Kidney (tissue), 14 donors: ENCODE measurements around the gene BABAM2. TPM values are rescaled to one million over a fixed set of nuclear protein-coding genes. Genes with fewer than 3 reads are reported as not detected.

Experiments used
- DNase-seq, 5 donors: peaks; one replicate each; pipeline ENCODE4 v3.0.0-alpha.2; 2013 to 2020
- FAIRE-seq: peaks from 2 replicates; lab custom pipeline; 2012; peaks lifted over from hg19 to GRCh38; lab: Jason Lieb, UNC
- H3K27ac ChIP-seq, 2 donors: one replicate each; pipeline ENCODE4 v1.7.0; 2013; ENCODE audit warnings: low read depth in 2 of 2, low read length in 2 of 2, inconsistent platforms in 1 of 2
- H3K27me3 ChIP-seq: one replicate; pipeline ENCODE4 v1.7.1; 2013; ENCODE audit warnings: low read length, inconsistent platforms; ENCODE audit not compliant: control insufficient read depth, insufficient read depth
- H3K36me3 ChIP-seq, 3 donors: one replicate each; pipeline versions ENCODE4 v1.7.0 to v1.7.1; 2013; ENCODE audit warnings: low read length in 3 of 3, control low read depth in 1 of 3, inconsistent platforms in 1 of 3; ENCODE audit not compliant: insufficient read depth in 3 of 3, control insufficient read depth in 2 of 3
- H3K4me1 ChIP-seq, 3 donors: one replicate each; pipeline versions ENCODE4 v1.7.0 to v1.7.1; 2013; ENCODE audit warnings: low read length in 3 of 3, inconsistent platforms in 1 of 3, low read depth in 1 of 3; ENCODE audit not compliant: control insufficient read depth in 2 of 3, insufficient read depth in 2 of 3
- H3K4me3 ChIP-seq, 3 donors: one replicate each; pipeline versions ENCODE4 v1.7.0 to v1.8.1; 2013; ENCODE audit warnings: low read length in 3 of 3, control low read depth in 1 of 3, inconsistent platforms in 1 of 3
- H3K9ac ChIP-seq, 3 donors: one replicate each; pipeline versions ENCODE4 v1.7.0 to v1.7.1; 2013; ENCODE audit warnings: low read length in 3 of 3, control low read depth in 1 of 3, inconsistent platforms in 1 of 3
- H3K9me3 ChIP-seq, 3 donors: one replicate each; pipeline versions ENCODE4 v1.7.0 to v1.7.1; 2013; ENCODE audit warnings: low read length in 3 of 3, control low read depth in 1 of 3, inconsistent platforms in 1 of 3; ENCODE audit not compliant: control insufficient read depth in 2 of 3, insufficient read depth in 1 of 3
- CTCF ChIP-seq: IDR thresholded peaks from 3 replicates; pipeline ENCODE4 v1.5.1; 2012; ENCODE audit warnings: mild to moderate bottlenecking, moderate library complexity, borderline replicate concordance; ENCODE audit not compliant: insufficient read depth; ENCODE audit errors: extremely low read depth
- intact Hi-C: fragments of 100-400 bp; cut with DNase I; formaldehyde crosslinking; loops from one replicate; pipeline ENCODE4 v1.11.1; 2022
- polyA plus RNA-seq: library from polyadenylated mRNA; stranded (reverse); fragments of 350-450 nt; fragmentation: Illumina TruSeq; extraction: RNeasy Lipid Tissue Mini Kit (QIAGEN cat#74804); gene quantifications from one replicate; pipeline ENCODE4 v1.2.3, GENCODE V29; 2014; ENCODE audit warnings: low read depth, low replicate concordance; ENCODE audit not compliant: insufficient read depth
- total RNA-seq: library from RNA; stranded (reverse); fragmentation: NEBNext Ultra II Directional; extraction: Animal tissue kit (Norgen Biotek cat#: 25700); gene quantifications from one replicate; pipeline ENCODE4 v1.2.1, GENCODE V29; 2021
- donor health status: control.
- donor health status: control.
- donor health status: control.
- donor health status: control.
- donor health status: control.
- donor health status: DM: yes; HTN: yes; CAD: no.
- donor health status: Normal renal cell carcinoma (clear cell type).

Gene BABAM2
- total and polyA plus RNA-seq, 2 donors from 2014 or later, result 68.4 to 74.1 TPM

GRCh38 chr2:28199995-28200679 lies 309.6 kb downstream of the BABAM2 start:
- no peak for TF ChIP-seq CTCF
- H3K27ac ChIP-seq, result no peak overlapping the region
- H3K9me3 ChIP-seq, result no peaks in the 10 kb centered on the region
- H3K27me3 ChIP-seq, result no peaks in the 10 kb centered on the region
- no peak overlapping the region for H3K4me3 ChIP-seq
- FAIRE-seq (no peak), DNase-seq (no peak)
- no peaks in the 10 kb centered on the region for H3K36me3 ChIP-seq
- H3K4me1 ChIP-seq, result no peaks in the 10 kb centered on the region
- intact Hi-C loops, result no loop called here
- no peak overlapping the region for H3K9ac ChIP-seq

GRCh38 chr2:28201671-28202180 lies 311.2 kb downstream of the BABAM2 start:
- no peak overlapping the region for H3K9ac ChIP-seq
- H3K4me1 ChIP-seq, result no peaks in the 10 kb centered on the region
- no peak for TF ChIP-seq CTCF
- FAIRE-seq (no peak), DNase-seq (no peak)
- no peaks in the 10 kb centered on the region for H3K36me3 ChIP-seq
- intact Hi-C loops, result no loop called here
- H3K27ac ChIP-seq, result no peak overlapping the region
- H3K27me3 ChIP-seq, result no peaks in the 10 kb centered on the region
- H3K9me3 ChIP-seq, result no peaks in the 10 kb centered on the region
- no peak overlapping the region for H3K4me3 ChIP-seq

- H3K9me3 ChIP-seq, result no peaks in the 10 kb centered on the region
- no peaks in the 10 kb centered on the region for H3K36me3 ChIP-seq
- no peak overlapping the region for H3K9ac ChIP-seq
- no peak for TF ChIP-seq CTCF
- H3K27me3 ChIP-seq, result no peaks in the 10 kb centered on the region
- intact Hi-C loops, result no loop called here
- H3K27ac ChIP-seq, result no peak overlapping the region
- no peaks in the 10 kb centered on the region for H3K4me1 ChIP-seq
- H3K4me3 ChIP-seq, result no peak overlapping the region
- FAIRE-seq (no peak), DNase-seq (no peak)
These were observed 312.2 kb downstream of the BABAM2 start for GRCh38 chr2:28202719-28203118.
